Endothelial cell of umbilical vein (primary cell): ENCODE measurements around the gene GEN1.

Experiments used
- EZH2 ChIP-seq: IDR thresholded peaks from 2 replicates; pipeline ENCODE4 v1.6.1; 2012; ENCODE audit warnings: borderline replicate concordance, low read depth, mild to moderate bottlenecking, moderate library complexity, low read length, inconsistent platforms; ENCODE audit not compliant: severe bottlenecking
- FOS ChIP-seq: IDR thresholded peaks from 2 replicates; pipeline ENCODE4 v1.6.1; 2011; ENCODE audit warnings: mild to moderate bottlenecking, low read length, moderate library complexity, borderline replicate concordance; ENCODE audit not compliant: insufficient read depth
- GATA2 ChIP-seq: IDR thresholded peaks from 2 replicates; pipeline ENCODE4 v1.7.0; 2011; ENCODE audit warnings: low read depth, mild to moderate bottlenecking, moderate library complexity, mixed read lengths, low read length; ENCODE audit not compliant: insufficient read length, insufficient read depth
- JUN ChIP-seq: IDR thresholded peaks from 2 replicates; pipeline ENCODE4 v1.6.1; 2011; ENCODE audit warnings: borderline replicate concordance, low read depth; ENCODE audit not compliant: insufficient read length, insufficient read depth
- MYC ChIP-seq: IDR thresholded peaks from one replicate; pipeline ENCODE4 v1.6.1; 2011; ENCODE audit warnings: mild to moderate bottlenecking, low read depth, low read length
- POLR2A ChIP-seq: IDR thresholded peaks from 2 replicates; pipeline ENCODE4 v1.6.1; 2012; ENCODE audit warnings: low read depth, mild to moderate bottlenecking, control low read depth, low read length
- POLR2AphosphoS5 ChIP-seq: IDR thresholded peaks from 2 replicates; pipeline ENCODE4 v1.6.1; 2012; ENCODE audit warnings: low read depth, mild to moderate bottlenecking, control low read depth, low read length, moderate library complexity; ENCODE audit not compliant: insufficient read depth
- TF ChIP-seq, protein P1 (sequence below), 2 donors: IDR thresholded peaks; 1 replicate in 1 of 2; 2 replicates in 1 of 2; pipeline ENCODE4 v1.5.1; 2011; ENCODE audit warnings: low read length in 2 of 2, mild to moderate bottlenecking in 2 of 2, moderate library complexity in 2 of 2, control low read depth in 1 of 2, inconsistent platforms in 1 of 2, low read depth in 1 of 2; ENCODE audit not compliant: insufficient read depth in 1 of 2; ENCODE audit errors: extremely low read depth in 1 of 2
- TF ChIP-seq, protein P2 (sequence below): IDR thresholded peaks from 2 replicates; pipeline ENCODE4 v1.6.1; 2011; ENCODE audit not compliant: insufficient read depth, insufficient read length

DNA sequence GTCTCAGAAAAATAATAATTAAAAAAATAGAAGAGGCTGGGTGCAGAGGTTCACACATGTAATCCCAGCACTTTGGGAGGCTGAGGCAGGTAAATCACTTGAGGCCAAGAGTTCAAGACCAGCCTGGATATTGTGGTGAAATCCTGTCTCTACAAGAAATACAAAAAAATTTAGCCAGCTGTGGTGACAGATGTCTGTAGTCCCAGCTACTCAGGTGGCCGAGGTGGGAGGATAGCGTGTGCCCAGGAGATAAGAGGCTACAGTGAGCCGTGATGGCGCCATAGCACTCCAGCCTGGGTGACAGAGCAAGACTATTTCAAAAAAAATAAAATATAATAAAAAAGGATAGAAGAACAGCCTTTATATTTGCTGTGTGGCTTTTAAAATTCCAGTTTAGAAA is 36.3 kb upstream of the GEN1 start:
- no peak for TF ChIP-seq POLR2A
- TF ChIP-seq, protein P1, sequence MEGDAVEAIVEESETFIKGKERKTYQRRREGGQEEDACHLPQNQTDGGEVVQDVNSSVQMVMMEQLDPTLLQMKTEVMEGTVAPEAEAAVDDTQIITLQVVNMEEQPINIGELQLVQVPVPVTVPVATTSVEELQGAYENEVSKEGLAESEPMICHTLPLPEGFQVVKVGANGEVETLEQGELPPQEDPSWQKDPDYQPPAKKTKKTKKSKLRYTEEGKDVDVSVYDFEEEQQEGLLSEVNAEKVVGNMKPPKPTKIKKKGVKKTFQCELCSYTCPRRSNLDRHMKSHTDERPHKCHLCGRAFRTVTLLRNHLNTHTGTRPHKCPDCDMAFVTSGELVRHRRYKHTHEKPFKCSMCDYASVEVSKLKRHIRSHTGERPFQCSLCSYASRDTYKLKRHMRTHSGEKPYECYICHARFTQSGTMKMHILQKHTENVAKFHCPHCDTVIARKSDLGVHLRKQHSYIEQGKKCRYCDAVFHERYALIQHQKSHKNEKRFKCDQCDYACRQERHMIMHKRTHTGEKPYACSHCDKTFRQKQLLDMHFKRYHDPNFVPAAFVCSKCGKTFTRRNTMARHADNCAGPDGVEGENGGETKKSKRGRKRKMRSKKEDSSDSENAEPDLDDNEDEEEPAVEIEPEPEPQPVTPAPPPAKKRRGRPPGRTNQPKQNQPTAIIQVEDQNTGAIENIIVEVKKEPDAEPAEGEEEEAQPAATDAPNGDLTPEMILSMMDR (IDR thresholded peaks at IDR 0.05; ENCODE audit: extremely low read depth in 1 of 2, insufficient read depth in 1 of 2, low read depth in 1 of 2, low read length in 2 of 2) = no peak
- TF ChIP-seq JUN = no peak
- no peak for TF ChIP-seq GATA2
- TF ChIP-seq EZH2 = no peak
- TF ChIP-seq POLR2AphosphoS5 = no peak
- TF ChIP-seq, protein P2, sequence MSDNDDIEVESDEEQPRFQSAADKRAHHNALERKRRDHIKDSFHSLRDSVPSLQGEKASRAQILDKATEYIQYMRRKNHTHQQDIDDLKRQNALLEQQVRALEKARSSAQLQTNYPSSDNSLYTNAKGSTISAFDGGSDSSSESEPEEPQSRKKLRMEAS = no peak
- no peak for TF ChIP-seq MYC
- TF ChIP-seq FOS = no peak
